Trophoblast cell (in vitro differentiated cells and primary cell): ENCODE results near the gene OBSL1.

Experiments used
- DNase-seq, 2 donors: peaks; one replicate each; pipeline ENCODE4 v3.0.0-alpha.2; 2016
- H2AFZ ChIP-seq: 2 replicates; pipeline ENCODE4 v1.6.1; 2013; ENCODE audit warnings: low read length, moderate library complexity, mild to moderate bottlenecking; ENCODE audit not compliant: insufficient read depth, poor library complexity
- H2AK5ac ChIP-seq: 2 replicates; pipeline ENCODE4 v1.6.1; 2013; ENCODE audit warnings: mild to moderate bottlenecking, low read length
- H2BK120ac ChIP-seq: 2 replicates; pipeline ENCODE4 v1.6.1; 2013; ENCODE audit warnings: low read length, mild to moderate bottlenecking, moderate library complexity; ENCODE audit not compliant: insufficient read depth, poor library complexity
- H2BK12ac ChIP-seq: 2 replicates; pipeline ENCODE4 v1.6.1; 2013; ENCODE audit warnings: mild to moderate bottlenecking, low read length, moderate library complexity
- H2BK5ac ChIP-seq: 2 replicates; pipeline ENCODE4 v1.6.1; 2013; ENCODE audit warnings: low read length, low read depth, moderate library complexity, mild to moderate bottlenecking; ENCODE audit not compliant: poor library complexity
- H3K14ac ChIP-seq: 2 replicates; pipeline ENCODE4 v1.6.1; 2013; ENCODE audit warnings: mild to moderate bottlenecking, low read length
- H3K18ac ChIP-seq: 2 replicates; pipeline ENCODE4 v1.6.1; 2013; ENCODE audit warnings: mild to moderate bottlenecking, low read length
- H3K23ac ChIP-seq: 2 replicates; pipeline ENCODE4 v1.6.1; 2013; ENCODE audit warnings: low read length
- H3K27ac ChIP-seq: 2 replicates; pipeline ENCODE4 v1.5.1; 2013; ENCODE audit warnings: low read depth, mild to moderate bottlenecking, inconsistent platforms, low read length, moderate library complexity
- H3K27me3 ChIP-seq: 2 replicates; pipeline ENCODE4 v1.6.1; 2013; ENCODE audit warnings: inconsistent platforms, mild to moderate bottlenecking, low read length, moderate library complexity; ENCODE audit not compliant: insufficient read depth
- H3K36me3 ChIP-seq, 2 experiments: 1 replicate in 1 of 2; 2 replicates in 1 of 2; pipeline ENCODE4 v1.6.1; 2013; ENCODE audit warnings: low read length in 2 of 2, mild to moderate bottlenecking in 2 of 2, moderate library complexity in 1 of 2; ENCODE audit not compliant: insufficient read depth in 2 of 2, control insufficient read depth in 1 of 2
- H3K4ac ChIP-seq: 2 replicates; pipeline ENCODE4 v1.6.1; 2013; ENCODE audit warnings: low read depth, mild to moderate bottlenecking, low read length, moderate library complexity
- H3K4me1 ChIP-seq, 2 experiments: 1 replicate in 1 of 2; 2 replicates in 1 of 2; pipeline ENCODE4 v1.6.1; 2013; ENCODE audit warnings: low read length in 2 of 2, mild to moderate bottlenecking in 2 of 2, moderate library complexity in 1 of 2; ENCODE audit not compliant: insufficient read depth in 2 of 2, control insufficient read depth in 1 of 2
- H3K4me2 ChIP-seq: 2 replicates; pipeline ENCODE4 v1.6.1; 2013; ENCODE audit warnings: inconsistent platforms, mild to moderate bottlenecking, low read length, moderate library complexity
- H3K4me3 ChIP-seq: 2 replicates; pipeline ENCODE4 v1.5.1; 2013; ENCODE audit warnings: mild to moderate bottlenecking, low read depth, low read length, inconsistent platforms
- H3K79me1 ChIP-seq: one replicate; pipeline ENCODE4 v1.6.1; 2013; ENCODE audit warnings: low read length
- H3K79me2 ChIP-seq: 2 replicates; pipeline ENCODE4 v1.6.1; 2013; ENCODE audit warnings: low read length, mild to moderate bottlenecking; ENCODE audit not compliant: control insufficient read depth, insufficient read depth, poor library complexity
- H3K9ac ChIP-seq: 2 replicates; pipeline ENCODE4 v1.6.1; 2013; ENCODE audit warnings: mild to moderate bottlenecking, low read length
- H3K9me3 ChIP-seq: 2 replicates; pipeline ENCODE4 v1.6.1; 2013; ENCODE audit warnings: low read depth, mild to moderate bottlenecking, control low read depth, inconsistent platforms, low read length; ENCODE audit not compliant: insufficient read depth
- H4K12ac ChIP-seq: 2 replicates; pipeline ENCODE4 v1.6.1; 2013; ENCODE audit warnings: low read depth, mild to moderate bottlenecking, low read length, moderate library complexity
- H4K8ac ChIP-seq: 2 replicates; pipeline ENCODE4 v1.6.1; 2013; ENCODE audit warnings: low read depth, mild to moderate bottlenecking, low read length, moderate library complexity
- H4K91ac ChIP-seq: one replicate; pipeline ENCODE4 v1.6.1; 2013; ENCODE audit warnings: low read depth, mild to moderate bottlenecking, low read length, moderate library complexity
- whole genome bisulfite sequencing: extraction: QIAGEN DNeasy Blood & Tissue Kit; methylation state at CpG from one replicate; pipeline ENCODE4 v1.1.7; 2013; ENCODE audit warnings: missing lambda C conversion rate; ENCODE audit not compliant: insufficient read length, insufficient coverage; ENCODE audit errors: extremely low coverage; 5-methylcytosine and 5-hydroxymethylcytosine counted together

The OBSL1 gene

GRCh38 chr2:219595256-219595655 lies 23.9 kb upstream of the OBSL1 start:
- H3K4me1 ChIP-seq: peaks cover 6 to 17% of the 10 kb centered on the region in 2 experiments
- no peak overlapping the region for H3K18ac ChIP-seq
- peak overlapping the region; percentile 32 for H4K91ac ChIP-seq
- no peak for DNase-seq
- H2BK120ac ChIP-seq: peak overlapping the region; percentile 47
- peak overlapping the region; percentile 26 for H4K8ac ChIP-seq
- no peaks in the 10 kb centered on the region for H3K36me3 ChIP-seq
- no peak overlapping the region for H2AK5ac ChIP-seq
- H3K27ac ChIP-seq: peak overlapping the region; percentile 64
- H3K4me3 ChIP-seq: no peak overlapping the region
- H3K79me2 ChIP-seq: peaks cover 8% of the 10 kb centered on the region
- H3K23ac ChIP-seq: no peak overlapping the region
- peak overlapping the region; percentile 72 for H2BK12ac ChIP-seq
- H2BK5ac ChIP-seq: peak overlapping the region; percentile 26
- no peak overlapping the region for H3K14ac ChIP-seq
- H3K4me2 ChIP-seq: no peak overlapping the region
- no CpG with 5 or more reads among the region's 3 CpGs for WGBS
- H3K4ac ChIP-seq: no peak overlapping the region
- H3K79me1 ChIP-seq: peaks cover 18% of the 10 kb centered on the region
- no peak overlapping the region for H2AFZ ChIP-seq
- H4K12ac ChIP-seq: no peak overlapping the region
- no peaks in the 10 kb centered on the region for H3K27me3 ChIP-seq
- H3K9me3 ChIP-seq: no peaks in the 10 kb centered on the region
- no peak overlapping the region for H3K9ac ChIP-seq

GRCh38 chr2:219593154-219593553 lies 21.8 kb upstream of the OBSL1 start:
- Histone ChIP-seq H2BK12ac (no peak overlapping the region), H4K12ac (no peak overlapping the region), H3K4me2 (no peak overlapping the region), H3K23ac (no peak overlapping the region), H3K36me3 (no peaks in the 10 kb centered on the region), H3K27ac (no peak overlapping the region), H3K79me2 (peaks cover 6% of the 10 kb centered on the region), H4K8ac (no peak overlapping the region), H4K91ac (no peak overlapping the region), H3K27me3 (no peaks in the 10 kb centered on the region), H3K9me3 (no peaks in the 10 kb centered on the region), H2BK120ac (no peak overlapping the region), H3K14ac (no peak overlapping the region), H3K9ac (no peak overlapping the region), H2AK5ac (no peak overlapping the region), H3K4ac (no peak overlapping the region), H3K18ac (no peak overlapping the region), H3K4me1 (peaks cover 6 to 12% of the 10 kb centered on the region in 2 experiments), H3K4me3 (no peak overlapping the region), H2BK5ac (no peak overlapping the region), H2AFZ (no peak overlapping the region), H3K79me1 (peaks cover 16% of the 10 kb centered on the region)
- no peak for DNase-seq
- WGBS: no CpG with 5 or more reads among the region's 2 CpGs

DNA sequence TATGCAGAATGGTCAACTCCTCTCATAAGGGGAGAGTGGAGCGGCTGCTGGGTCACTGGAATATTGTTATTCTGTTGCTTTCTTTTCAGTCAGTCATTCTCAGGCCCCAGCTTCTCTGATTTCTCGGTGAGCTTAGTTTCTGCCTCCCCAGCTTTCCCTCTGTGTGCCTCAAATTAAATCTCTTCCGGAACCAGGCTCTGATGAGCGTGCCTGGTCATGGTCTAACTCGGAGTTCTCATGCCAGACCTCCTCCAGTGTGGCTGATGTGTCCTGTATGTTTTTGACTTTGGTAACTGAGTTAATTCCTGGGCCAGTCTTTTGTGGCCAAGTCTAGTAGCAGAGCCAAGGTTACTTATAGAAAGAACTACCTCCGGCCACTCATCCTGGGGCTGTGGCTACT lies 21.4 kb upstream of the OBSL1 start:
- Histone ChIP-seq H2AK5ac (no peak overlapping the region), H3K9me3 (no peaks in the 10 kb centered on the region), H4K12ac (no peak overlapping the region), H3K18ac (no peak overlapping the region), H3K4me1 (peaks cover 6 to 12% of the 10 kb centered on the region in 2 experiments), H4K8ac (no peak overlapping the region), H3K4me3 (no peak overlapping the region), H3K4ac (no peak overlapping the region), H3K79me2 (peaks cover 6% of the 10 kb centered on the region), H3K9ac (no peak overlapping the region), H2BK12ac (no peak overlapping the region), H2AFZ (no peak overlapping the region), H4K91ac (no peak overlapping the region), H3K36me3 (no peaks in the 10 kb centered on the region), H2BK5ac (no peak overlapping the region), H3K27me3 (no peaks in the 10 kb centered on the region), H3K27ac (no peak overlapping the region), H3K14ac (no peak overlapping the region), H3K4me2 (no peak overlapping the region), H3K23ac (no peak overlapping the region), H3K79me1 (peaks cover 14% of the 10 kb centered on the region), H2BK120ac (no peak overlapping the region)
- no peak for DNase-seq
- no CpG with 5 or more reads among the region's 6 CpGs for WGBS

- Histone ChIP-seq H3K79me1 (peaks cover 3% of the 10 kb centered on the region), H4K8ac (no peak overlapping the region), H3K4me3 (no peak overlapping the region), H2BK5ac (no peak overlapping the region), H4K12ac (no peak overlapping the region), H3K27ac (no peak overlapping the region), H4K91ac (no peak overlapping the region), H3K4me2 (no peak overlapping the region), H2AK5ac (no peak overlapping the region), H3K4ac (no peak overlapping the region), H2AFZ (no peak overlapping the region), H3K36me3 (no peaks in the 10 kb centered on the region), H3K9me3 (no peaks in the 10 kb centered on the region), H2BK12ac (no peak overlapping the region), H3K23ac (no peak overlapping the region), H3K27me3 (no peaks in the 10 kb centered on the region), H2BK120ac (peak overlapping the region; percentile 17), H3K9ac (no peak overlapping the region), H3K4me1 (peaks cover 3 to 8% of the 10 kb centered on the region in 2 experiments), H3K79me2 (no peaks in the 10 kb centered on the region), H3K18ac (no peak overlapping the region), H3K14ac (no peak overlapping the region)
- DNase-seq: no peak
- no CpG with 5 or more reads among the region's 4 CpGs for WGBS
These were observed 19.8 kb upstream of the OBSL1 start for GRCh38 chr2:219591091-219591490.
